ENCODE results near the gene DNAJC11.

Gene DNAJC11

GRCh38 chr1:6695868-6696267 lies 5.7 kb downstream of the DNAJC11 start:
- no CpG with 5 or more reads among the region's 2 CpGs for WGBS (ENCODE audit: insufficient coverage, insufficient read length)
- DNase-seq (ENCODE audit: low read depth, low spot score) = no peak
- peaks cover 7% of the 10 kb centered on the region; the same call in 1 of the 2 replicates for H3K36me3 ChIP-seq (ENCODE audit: control insufficient read depth, insufficient read depth, low read length)
- H3K4me1 ChIP-seq (ENCODE audit: control insufficient read depth, insufficient read depth, low read length) = peaks cover 4% of the 10 kb centered on the region; the same call in 1 of the 2 replicates
- H3K9me3 ChIP-seq (ENCODE audit: control insufficient read depth, insufficient read depth, low read length) = no peaks in the 10 kb centered on the region
- H3K27ac ChIP-seq (ENCODE audit: low read length) = no peak overlapping the region
- H3K4me3 ChIP-seq (ENCODE audit: low read length) = no peak overlapping the region
- H3K27me3 ChIP-seq (ENCODE audit: control insufficient read depth, insufficient read depth, low read length) = no peaks in the 10 kb centered on the region

- no peak overlapping the region for H3K4me3 ChIP-seq (ENCODE audit: low read length)
- no CpG with 5 or more reads among the region's 10 CpGs for WGBS (ENCODE audit: insufficient coverage, insufficient read length)
- H3K9me3 ChIP-seq (ENCODE audit: control insufficient read depth, insufficient read depth, low read length) = no peaks in the 10 kb centered on the region
- peaks cover 3% of the 10 kb centered on the region; the same call in 1 of the 2 replicates for H3K4me1 ChIP-seq (ENCODE audit: control insufficient read depth, insufficient read depth, low read length)
- H3K36me3 ChIP-seq (ENCODE audit: control insufficient read depth, insufficient read depth, low read length) = peaks cover 7% of the 10 kb centered on the region; the same call in 1 of the 2 replicates
- no peaks in the 10 kb centered on the region for H3K27me3 ChIP-seq (ENCODE audit: control insufficient read depth, insufficient read depth, low read length)
- H3K27ac ChIP-seq (ENCODE audit: low read length) = peak overlapping the region; percentile 50
- peak; percentile 37 for DNase-seq (ENCODE audit: low read depth, low spot score)
Measured at GRCh38 chr1:6694121-6694713, 7.4 kb downstream of the DNAJC11 start.

GRCh38 chr1:6692956-6693355 lies 8.7 kb downstream of the DNAJC11 start:
- WGBS (ENCODE audit: insufficient coverage, insufficient read length) = no CpG with 5 or more reads among the region's 9 CpGs
- no peak overlapping the region for H3K27ac ChIP-seq (ENCODE audit: low read length)
- H3K36me3 ChIP-seq (ENCODE audit: control insufficient read depth, insufficient read depth, low read length) = peaks cover 7% of the 10 kb centered on the region; the same call in 1 of the 2 replicates
- no peaks in the 10 kb centered on the region for H3K9me3 ChIP-seq (ENCODE audit: control insufficient read depth, insufficient read depth, low read length)
- DNase-seq (ENCODE audit: low read depth, low spot score) = no peak
- no peak overlapping the region for H3K4me3 ChIP-seq (ENCODE audit: low read length)
- peaks cover 4% of the 10 kb centered on the region; the same call in 1 of the 2 replicates for H3K4me1 ChIP-seq (ENCODE audit: control insufficient read depth, insufficient read depth, low read length)
- H3K27me3 ChIP-seq (ENCODE audit: control insufficient read depth, insufficient read depth, low read length) = no peaks in the 10 kb centered on the region

GRCh38 chr1:6691507-6691906 lies 10.1 kb downstream of the DNAJC11 start:
- Histone ChIP-seq H3K4me1 (ENCODE audit: control insufficient read depth, insufficient read depth, low read length) (peaks cover 4% of the 10 kb centered on the region; the same call in 1 of the 2 replicates), H3K27ac (ENCODE audit: low read length) (no peak overlapping the region), H3K9me3 (ENCODE audit: control insufficient read depth, insufficient read depth, low read length) (no peaks in the 10 kb centered on the region), H3K36me3 (ENCODE audit: control insufficient read depth, insufficient read depth, low read length) (peaks cover 2% of the 10 kb centered on the region; the same call in 1 of the 2 replicates), H3K27me3 (ENCODE audit: control insufficient read depth, insufficient read depth, low read length) (no peaks in the 10 kb centered on the region), H3K4me3 (ENCODE audit: low read length) (no peak overlapping the region)
- no CpG with 5 or more reads among the region's 4 CpGs for WGBS (ENCODE audit: insufficient coverage, insufficient read length)
- no peak for DNase-seq (ENCODE audit: low read depth, low spot score)

- H3K9me3 ChIP-seq (ENCODE audit: control insufficient read depth, insufficient read depth, low read length) = no peaks in the 10 kb centered on the region
- peaks cover 4% of the 10 kb centered on the region; the same call in 1 of the 2 replicates for H3K4me1 ChIP-seq (ENCODE audit: control insufficient read depth, insufficient read depth, low read length)
- H3K36me3 ChIP-seq (ENCODE audit: control insufficient read depth, insufficient read depth, low read length) = peaks cover 2% of the 10 kb centered on the region; the same call in 1 of the 2 replicates
- no peak for DNase-seq (ENCODE audit: low read depth, low spot score)
- no CpG with 5 or more reads among the region's 7 CpGs for WGBS (ENCODE audit: insufficient coverage, insufficient read length)
- H3K4me3 ChIP-seq (ENCODE audit: low read length) = no peak overlapping the region
- no peak overlapping the region for H3K27ac ChIP-seq (ENCODE audit: low read length)
- no peaks in the 10 kb centered on the region for H3K27me3 ChIP-seq (ENCODE audit: control insufficient read depth, insufficient read depth, low read length)
Measured at GRCh38 chr1:6690186-6690585, 11.4 kb downstream of the DNAJC11 start.

GRCh38 chr1:6688757-6689156 lies 12.9 kb downstream of the DNAJC11 start:
- Histone ChIP-seq H3K27me3 (ENCODE audit: control insufficient read depth, insufficient read depth, low read length) (no peaks in the 10 kb centered on the region), H3K27ac (ENCODE audit: low read length) (no peak overlapping the region), H3K4me3 (ENCODE audit: low read length) (no peak overlapping the region), H3K9me3 (ENCODE audit: control insufficient read depth, insufficient read depth, low read length) (no peaks in the 10 kb centered on the region), H3K36me3 (ENCODE audit: control insufficient read depth, insufficient read depth, low read length) (peaks cover 2% of the 10 kb centered on the region; the same call in 1 of the 2 replicates), H3K4me1 (ENCODE audit: control insufficient read depth, insufficient read depth, low read length) (peaks cover 4% of the 10 kb centered on the region; the same call in 1 of the 2 replicates)
- no CpG with 5 or more reads among the region's 5 CpGs for WGBS (ENCODE audit: insufficient coverage, insufficient read length)
- DNase-seq (ENCODE audit: low read depth, low spot score) = no peak

- Histone ChIP-seq H3K27ac (ENCODE audit: low read length) (no peak overlapping the region), H3K4me3 (ENCODE audit: low read length) (no peak overlapping the region), H3K4me1 (ENCODE audit: control insufficient read depth, insufficient read depth, low read length) (peaks cover 4% of the 10 kb centered on the region; the same call in 1 of the 2 replicates), H3K36me3 (ENCODE audit: control insufficient read depth, insufficient read depth, low read length) (peaks cover 2% of the 10 kb centered on the region; the same call in 1 of the 2 replicates), H3K9me3 (ENCODE audit: control insufficient read depth, insufficient read depth, low read length) (no peaks in the 10 kb centered on the region), H3K27me3 (ENCODE audit: control insufficient read depth, insufficient read depth, low read length) (no peaks in the 10 kb centered on the region)
- no CpG with 5 or more reads among the region's 1 CpG for WGBS (ENCODE audit: insufficient coverage, insufficient read length)
- no peak for DNase-seq (ENCODE audit: low read depth, low spot score)
Measured at GRCh38 chr1:6688001-6688400, 13.6 kb downstream of the DNAJC11 start.

- H3K4me1 ChIP-seq (ENCODE audit: control insufficient read depth, insufficient read depth, low read length) = 0 out of 2 replicates have a peak, but pooled peaks cover 1% of the 10 kb centered on the region
- no peak for DNase-seq (ENCODE audit: low read depth, low spot score)
- H3K9me3 ChIP-seq (ENCODE audit: control insufficient read depth, insufficient read depth, low read length) = no peaks in the 10 kb centered on the region
- no peak overlapping the region for H3K4me3 ChIP-seq (ENCODE audit: low read length)
- H3K27me3 ChIP-seq (ENCODE audit: control insufficient read depth, insufficient read depth, low read length) = no peaks in the 10 kb centered on the region
- no peak overlapping the region for H3K27ac ChIP-seq (ENCODE audit: low read length)
- peaks cover under 1% of the 10 kb centered on the region; the same call in 1 of the 2 replicates for H3K36me3 ChIP-seq (ENCODE audit: control insufficient read depth, insufficient read depth, low read length)
Measured at GRCh38 chr1:6686294-6686693, 15.3 kb downstream of the DNAJC11 start.

GRCh38 chr1:6685381-6685780 lies 16.2 kb downstream of the DNAJC11 start:
- WGBS (ENCODE audit: insufficient coverage, insufficient read length) = no CpG with 5 or more reads among the region's 4 CpGs
- no peaks in the 10 kb centered on the region for H3K36me3 ChIP-seq (ENCODE audit: control insufficient read depth, insufficient read depth, low read length)
- no peaks in the 10 kb centered on the region for H3K27me3 ChIP-seq (ENCODE audit: control insufficient read depth, insufficient read depth, low read length)
- no peaks in the 10 kb centered on the region for H3K9me3 ChIP-seq (ENCODE audit: control insufficient read depth, insufficient read depth, low read length)
- no peak for DNase-seq (ENCODE audit: low read depth, low spot score)
- no peak overlapping the region for H3K27ac ChIP-seq (ENCODE audit: low read length)
- 0 out of 2 replicates have a peak, but pooled peaks cover 1% of the 10 kb centered on the region for H3K4me1 ChIP-seq (ENCODE audit: control insufficient read depth, insufficient read depth, low read length)
- H3K4me3 ChIP-seq (ENCODE audit: low read length) = no peak overlapping the region

GRCh38 chr1:6683434-6683833 lies 18.2 kb downstream of the DNAJC11 start:
- Histone ChIP-seq H3K4me3 (ENCODE audit: low read length) (no peak overlapping the region), H3K27me3 (ENCODE audit: control insufficient read depth, insufficient read depth, low read length) (no peaks in the 10 kb centered on the region), H3K4me1 (ENCODE audit: control insufficient read depth, insufficient read depth, low read length) (no peaks in the 10 kb centered on the region), H3K9me3 (ENCODE audit: control insufficient read depth, insufficient read depth, low read length) (no peaks in the 10 kb centered on the region), H3K36me3 (ENCODE audit: control insufficient read depth, insufficient read depth, low read length) (peaks cover 5% of the 10 kb centered on the region; the same call in 1 of the 2 replicates), H3K27ac (ENCODE audit: low read length) (no peak overlapping the region)
- DNase-seq (ENCODE audit: low read depth, low spot score) = no peak
- no CpG with 5 or more reads among the region's 3 CpGs for WGBS (ENCODE audit: insufficient coverage, insufficient read length)

- no peak for DNase-seq (ENCODE audit: low read depth, low spot score)
- H3K4me3 ChIP-seq (ENCODE audit: low read length) = no peak overlapping the region
- no peak overlapping the region for H3K27ac ChIP-seq (ENCODE audit: low read length)
- H3K27me3 ChIP-seq (ENCODE audit: control insufficient read depth, insufficient read depth, low read length) = no peaks in the 10 kb centered on the region
- H3K36me3 ChIP-seq (ENCODE audit: control insufficient read depth, insufficient read depth, low read length) = peaks cover 10% of the 10 kb centered on the region; the same call in 1 of the 2 replicates
- no CpG with 5 or more reads among the region's 2 CpGs for whole genome bisulfite sequencing (ENCODE audit: insufficient coverage, insufficient read length)
- H3K9me3 ChIP-seq (ENCODE audit: control insufficient read depth, insufficient read depth, low read length) = no peaks in the 10 kb centered on the region
- H3K4me1 ChIP-seq (ENCODE audit: control insufficient read depth, insufficient read depth, low read length) = no peaks in the 10 kb centered on the region
Measured at GRCh38 chr1:6675941-6676340, 25.7 kb downstream of the DNAJC11 start.

Measured in iPS DF 6.9 (cell line).